ENCODE results near the gene NLK.

- TF ChIP-seq CTCF (IDR thresholded peaks at IDR 0.05; ENCODE audit: insufficient read depth, low read length, poor library complexity, severe bottlenecking) (no peak), EZH2phosphoT487 (conservative IDR thresholded peaks at IDR 0.05; ENCODE audit: low read length) (no peak)
Measured at GRCh38 chr17:28225867-28226266, 183.4 kb downstream of the NLK start.

Measured in SU-DHL-6 (cell line).